ENCODE data around the gene MDP1.

Gene MDP1

DNA sequence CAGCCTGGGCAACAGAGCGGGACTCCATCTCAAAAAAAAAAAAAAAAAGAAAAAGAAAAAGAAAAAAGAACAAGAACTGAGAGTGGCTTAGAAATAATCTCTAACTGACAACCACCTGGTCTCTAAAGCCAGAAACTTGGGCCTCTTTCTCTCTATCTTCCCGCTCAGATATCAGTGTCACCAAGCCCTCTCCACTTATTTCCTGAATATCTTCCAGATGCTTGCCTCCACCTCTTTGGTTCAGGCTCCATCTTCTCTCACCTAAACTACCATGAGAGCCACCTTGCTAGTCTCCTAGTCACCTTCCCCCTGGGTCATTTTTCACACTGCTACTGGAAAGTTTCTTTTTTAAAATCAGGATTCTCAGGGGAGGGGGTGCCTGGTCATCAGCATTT lies 18.8 kb downstream of the MDP1 start:
- no peak for DNase-seq (ENCODE audit: low spot score)

- peak; percentile 56 for DNase-seq (ENCODE audit: low spot score)
These were observed 19.5 kb downstream of the MDP1 start for GRCh38 chr14:24196071-24197055.

- peak; percentile 90 for DNase-seq (ENCODE audit: low spot score)
These were observed 20.4 kb downstream of the MDP1 start, which contains the start of gene TM9SF1 for GRCh38 chr14:24195186-24196070. Gene TM9SF1, minus strand, starts transcription at chr14:24195441. Its CDS starts 422 bp downstream, at chr14:24195019.

GRCh38 chr14:24194873-24195185 lies 21.0 kb downstream of the MDP1 start:
- no peak for DNase-seq (ENCODE audit: low spot score)

DNA sequence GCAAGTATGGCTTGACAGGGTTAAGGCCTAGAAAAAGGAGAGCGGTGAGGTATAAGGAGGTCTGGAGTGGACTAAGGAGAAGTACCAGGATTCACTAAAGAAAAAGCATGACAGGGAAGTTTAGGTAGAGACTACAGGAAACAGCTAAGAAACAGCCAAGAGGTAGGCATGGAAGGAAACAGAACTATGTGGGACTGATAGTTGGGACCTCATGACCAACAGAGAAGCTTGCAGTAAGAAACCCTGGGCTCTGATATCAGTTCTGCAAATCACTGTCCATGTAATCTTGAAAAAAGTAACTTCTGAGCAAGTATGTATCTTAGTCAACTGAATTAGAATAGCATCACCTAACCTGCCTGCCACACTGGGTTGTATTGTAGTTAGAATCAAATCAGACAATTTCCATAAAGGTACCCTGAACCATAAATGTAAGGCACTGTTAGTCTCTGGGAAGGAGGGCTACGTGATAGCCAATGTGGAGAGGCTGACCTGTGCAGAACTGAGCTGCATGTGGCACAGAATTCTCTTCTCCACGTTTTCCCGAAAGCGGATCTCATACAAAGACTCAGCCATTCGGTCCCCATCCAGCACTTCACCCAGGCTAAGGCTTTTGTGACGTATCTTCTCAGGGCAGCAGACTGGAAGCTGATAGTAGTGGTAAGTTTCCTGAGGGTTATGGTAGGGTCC lies 21.5 kb downstream of the MDP1 start:
- DNase-seq (ENCODE audit: low spot score): no peak

GRCh38 chr14:24192933-24193332 lies 22.9 kb downstream of the MDP1 start:
- DNase-seq (ENCODE audit: low spot score): no peak

DNA sequence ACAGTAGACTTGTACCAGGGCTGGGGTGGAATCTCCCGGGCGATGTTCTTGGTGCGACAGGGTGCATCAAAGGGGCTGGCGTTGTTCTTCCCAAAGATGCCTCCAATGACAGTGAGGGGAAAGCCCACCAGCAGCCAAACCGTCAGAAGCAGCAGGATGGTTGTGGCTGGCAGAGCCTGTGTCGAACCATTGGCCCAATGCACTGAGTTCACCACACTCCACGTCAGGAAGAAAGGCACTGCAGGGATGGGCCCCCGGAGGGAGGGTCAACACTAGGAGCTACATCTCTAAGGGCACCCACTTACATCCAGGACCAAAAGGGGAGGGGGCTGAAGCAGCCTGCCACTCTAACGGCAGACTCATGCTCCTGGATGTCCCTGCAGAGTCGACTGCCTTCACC lies 25.4 kb downstream of the MDP1 start:
- DNase-seq (ENCODE audit: low spot score): no peak

- DNase-seq (ENCODE audit: low spot score): no peak
These were observed 26.4 kb downstream of the MDP1 start for GRCh38 chr14:24189460-24189859.

GRCh38 chr14:24189059-24189375 lies 26.8 kb downstream of the MDP1 start:
- no peak for DNase-seq (ENCODE audit: low spot score)

GRCh38 chr14:24188251-24189058 lies 27.4 kb downstream of the MDP1 start, which contains the start of gene IPO4:
Gene IPO4, minus strand, starts transcription at chr14:24188816. Its CDS starts 29 bp downstream, at chr14:24188787.
- peak; percentile 94 for DNase-seq (ENCODE audit: low spot score)

GRCh38 chr14:24187539-24187915 lies 28.3 kb downstream of the MDP1 start:
- no peak for DNase-seq (ENCODE audit: low spot score)

- no peak for DNase-seq (ENCODE audit: low spot score)
These were observed 28.9 kb downstream of the MDP1 start for GRCh38 chr14:24186831-24187538.

- DNase-seq (ENCODE audit: low spot score): no peak
These were observed 30.1 kb downstream of the MDP1 start for GRCh38 chr14:24185741-24186140.

DNA sequence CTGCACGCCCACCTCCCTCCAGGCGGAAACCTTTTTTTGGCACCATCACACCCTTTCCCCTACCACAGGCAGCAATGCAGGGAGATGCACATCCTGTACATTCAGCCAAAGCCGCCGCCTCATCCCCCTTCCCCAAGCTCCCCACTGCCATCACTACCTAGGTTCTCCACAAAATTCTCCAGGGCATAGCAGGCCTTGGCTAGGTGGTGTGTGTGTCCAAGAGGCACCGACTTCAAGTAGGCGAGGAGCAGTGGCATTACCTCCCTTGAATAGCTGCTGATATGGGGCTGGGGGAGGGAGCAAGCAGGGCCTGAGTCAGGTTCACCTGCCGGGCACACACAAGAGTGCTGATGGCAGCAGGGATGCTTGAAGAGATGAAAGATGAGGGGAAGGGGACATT lies 30.8 kb downstream of the MDP1 start:
- DNase-seq (ENCODE audit: low spot score): no peak

GRCh38 chr14:24184104-24184970 lies 31.5 kb downstream of the MDP1 start:
- DNase-seq (ENCODE audit: low spot score): no peak

DNA sequence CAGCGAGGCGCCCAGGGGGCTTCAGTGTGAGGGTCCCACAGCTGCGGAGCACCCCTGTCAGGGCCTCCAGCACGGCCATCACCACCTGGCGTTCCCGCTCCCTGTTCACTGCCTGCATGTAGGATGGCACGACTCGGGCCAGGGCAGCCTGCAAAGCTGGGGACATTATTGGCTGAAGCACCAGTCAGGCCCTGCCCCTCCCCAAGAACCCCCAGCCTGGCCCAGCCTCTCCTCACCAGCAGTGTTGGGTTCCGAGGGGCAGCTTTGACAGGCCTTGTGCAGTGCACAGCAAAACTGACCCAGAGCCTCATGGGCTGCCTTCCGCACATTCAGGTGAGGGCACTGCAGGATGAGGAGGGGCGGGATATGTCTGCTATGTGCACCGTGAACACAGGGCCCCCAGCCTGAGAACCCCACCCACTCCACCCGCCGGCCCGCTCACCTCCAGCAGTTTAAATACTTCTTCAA lies 32.8 kb downstream of the MDP1 start:
- DNase-seq (ENCODE audit: low spot score): no peak

DNA sequence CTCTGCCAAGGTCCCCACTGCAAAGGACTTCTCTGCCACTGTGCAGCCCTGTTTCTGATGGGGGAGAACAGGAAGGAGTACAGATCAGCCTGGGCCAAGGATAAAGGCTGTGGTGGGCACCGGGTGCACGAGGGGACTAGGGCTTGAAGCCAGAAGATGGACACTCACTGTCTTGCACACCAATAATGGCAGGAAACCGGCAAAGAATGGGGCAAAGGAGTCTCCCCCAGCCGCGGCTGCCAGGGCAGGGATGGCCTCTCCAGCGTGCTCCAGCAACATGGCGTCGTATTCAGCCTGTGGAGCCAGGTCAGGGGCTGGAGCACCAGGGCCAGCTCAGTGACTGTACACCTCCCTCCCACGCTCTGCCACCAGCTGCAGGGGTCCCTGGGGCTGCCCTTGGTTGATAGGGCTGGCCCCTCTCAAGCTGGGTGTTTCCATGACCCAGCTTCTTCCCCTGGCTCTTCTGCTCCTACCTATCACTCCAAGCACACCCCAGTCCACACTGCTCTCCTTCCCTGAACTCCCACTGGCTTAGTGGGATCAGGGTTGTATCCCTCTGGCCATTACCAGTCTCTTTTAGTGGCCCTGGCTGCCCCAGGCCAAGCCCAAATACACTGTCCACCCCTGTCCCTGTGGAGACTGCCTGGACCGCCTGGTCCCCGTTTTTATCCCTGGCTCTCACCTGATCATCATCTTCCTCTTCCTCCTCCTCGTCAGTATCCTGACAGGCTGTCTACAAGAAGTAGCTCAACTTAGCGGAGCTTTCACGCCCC lies 33.6 kb downstream of the MDP1 start:
- no peak for DNase-seq (ENCODE audit: low spot score)

DNA sequence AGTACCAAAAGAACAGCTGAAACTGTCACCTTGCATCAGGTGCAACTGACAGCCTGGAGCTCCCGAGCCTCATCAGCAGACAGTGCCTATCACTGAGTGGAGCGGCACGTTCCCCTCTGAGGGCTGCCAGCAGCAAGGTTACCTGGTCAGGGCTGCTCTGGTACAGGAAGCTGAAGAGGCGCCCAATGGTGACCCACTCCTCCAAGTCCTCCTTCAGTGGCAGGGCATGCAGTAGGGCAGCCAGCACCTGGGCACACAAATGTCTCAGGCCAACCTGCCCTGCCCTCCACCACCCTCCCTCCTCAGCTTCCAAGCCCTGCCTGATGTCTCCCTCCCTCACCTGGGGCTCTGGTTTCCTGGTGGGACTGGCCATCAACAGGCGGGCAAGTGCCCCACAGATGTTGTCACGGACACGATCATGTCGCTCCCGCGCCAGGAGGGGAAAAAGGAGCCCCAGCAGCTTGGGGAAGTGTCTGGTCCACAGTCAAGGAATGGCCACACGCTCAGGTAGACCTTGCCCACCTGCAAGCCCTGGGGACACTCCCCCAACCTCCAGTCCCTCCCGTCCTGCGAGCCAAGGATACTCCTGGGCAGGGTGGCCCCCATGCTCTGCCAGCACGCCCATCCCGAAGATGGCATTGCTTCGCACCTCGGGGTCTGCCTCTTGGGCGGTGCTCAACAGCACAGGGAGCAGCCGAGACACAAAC lies 34.3 kb downstream of the MDP1 start:
- no peak for DNase-seq (ENCODE audit: low spot score)

Measured in germinal center (tissue), 1 donor.